Breast epithelium (tissue), 3 donors: Measurements from ENCODE around the gene TTC27.

Experiments used
- POLR2A ChIP-seq: fragments of 450-650 bp; IDR thresholded peaks from one replicate; pipeline ENCODE4 v1.6.1; 2016; ENCODE audit warnings: antibody characterized with exemption, mild to moderate bottlenecking, moderate library complexity
- TF ChIP-seq, protein P1 (sequence below), 3 donors: fragments of 450-650 bp; IDR thresholded peaks; one replicate each; pipeline ENCODE4 v1.5.1; 2016 to 2017; ENCODE audit warnings: antibody characterized with exemption in 3 of 3, mild to moderate bottlenecking in 3 of 3, moderate library complexity in 3 of 3

DNA sequence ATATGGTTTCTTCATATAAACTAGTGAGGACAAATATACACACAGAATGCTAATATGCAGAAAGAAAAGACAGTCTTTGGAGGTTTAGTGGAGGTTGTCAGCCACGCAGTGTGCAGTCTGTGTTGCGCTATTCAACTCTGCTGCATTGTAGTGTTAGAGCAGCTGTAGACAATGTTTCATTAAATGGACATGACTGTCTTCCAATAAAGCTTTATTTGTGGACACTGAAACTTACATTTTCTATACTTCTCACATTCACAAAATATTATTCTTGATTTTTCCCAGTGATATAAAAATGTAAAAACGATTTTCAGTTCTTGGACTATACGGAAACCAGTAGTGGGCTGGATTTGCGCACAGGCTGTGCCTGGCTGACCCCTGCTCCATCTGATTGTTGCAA, 13.3 kb downstream of the TTC27 start:
- TF ChIP-seq, protein P1, sequence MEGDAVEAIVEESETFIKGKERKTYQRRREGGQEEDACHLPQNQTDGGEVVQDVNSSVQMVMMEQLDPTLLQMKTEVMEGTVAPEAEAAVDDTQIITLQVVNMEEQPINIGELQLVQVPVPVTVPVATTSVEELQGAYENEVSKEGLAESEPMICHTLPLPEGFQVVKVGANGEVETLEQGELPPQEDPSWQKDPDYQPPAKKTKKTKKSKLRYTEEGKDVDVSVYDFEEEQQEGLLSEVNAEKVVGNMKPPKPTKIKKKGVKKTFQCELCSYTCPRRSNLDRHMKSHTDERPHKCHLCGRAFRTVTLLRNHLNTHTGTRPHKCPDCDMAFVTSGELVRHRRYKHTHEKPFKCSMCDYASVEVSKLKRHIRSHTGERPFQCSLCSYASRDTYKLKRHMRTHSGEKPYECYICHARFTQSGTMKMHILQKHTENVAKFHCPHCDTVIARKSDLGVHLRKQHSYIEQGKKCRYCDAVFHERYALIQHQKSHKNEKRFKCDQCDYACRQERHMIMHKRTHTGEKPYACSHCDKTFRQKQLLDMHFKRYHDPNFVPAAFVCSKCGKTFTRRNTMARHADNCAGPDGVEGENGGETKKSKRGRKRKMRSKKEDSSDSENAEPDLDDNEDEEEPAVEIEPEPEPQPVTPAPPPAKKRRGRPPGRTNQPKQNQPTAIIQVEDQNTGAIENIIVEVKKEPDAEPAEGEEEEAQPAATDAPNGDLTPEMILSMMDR (IDR thresholded peaks at IDR 0.05): no peak
- no peak for TF ChIP-seq POLR2A
